Esophagus muscularis mucosa (tissue), 4 donors: ENCODE data around the gene TSPO.

Experiments
- CTCF ChIP-seq, 3 experiments: fragments of 200-600 bp in 2 of 3; fragments of 450-650 bp in 1 of 3; sonication (generic) in 2 of 3; IDR thresholded peaks; one replicate each; pipeline ENCODE4 v1.5.1; 2017 to 2019; ENCODE audit warnings: antibody characterized with exemption in 3 of 3, mild to moderate bottlenecking in 2 of 3, moderate library complexity in 1 of 3
- EP300 ChIP-seq: sonication (generic); formaldehyde crosslinking; IDR thresholded peaks from one replicate; pipeline ENCODE4 v1.6.1; 2017; ENCODE audit warnings: antibody characterized with exemption
- POLR2A ChIP-seq: fragments of 450-650 bp; IDR thresholded peaks from one replicate; pipeline ENCODE4 v1.6.1; 2017; ENCODE audit warnings: antibody characterized with exemption, moderate library complexity, mild to moderate bottlenecking, low read depth

- TF ChIP-seq CTCF (IDR thresholded peaks at IDR 0.05) (no peak), EP300 (no peak), POLR2A (no peak)
Measured at GRCh38 chr22:43160497-43161126, 9.3 kb downstream of the TSPO start.
